ENCODE results near the gene CMTM4.
"Not testable (repeated sequence)": the region's sequence is repeated elsewhere in the genome, so short reads cannot be mapped to it uniquely, and the experiment has no call there.

Gene CMTM4

GRCh38 chr16:66616592-66616991 is 80.0 kb downstream of the CMTM4 start:
- TF ChIP-seq TSHZ2 (CRISPR knock-in tag; IDR thresholded peaks at IDR 0.05) (no peak), SNAI2 (CRISPR knock-in tag; IDR thresholded peaks at IDR 0.05) (no peak), TOX (CRISPR knock-in tag; IDR thresholded peaks at IDR 0.05; ENCODE audit: borderline replicate concordance) (no peak), POU6F1 (CRISPR knock-in tag; IDR thresholded peaks at IDR 0.05; ENCODE audit: borderline replicate concordance, low read depth) (no peak), TCF4 (CRISPR knock-in tag; IDR thresholded peaks at IDR 0.05; ENCODE audit: borderline replicate concordance) (no peak), ESRRG (CRISPR knock-in tag; IDR thresholded peaks at IDR 0.05) (no peak), GLIS3 (CRISPR knock-in tag; IDR thresholded peaks at IDR 0.05) (no peak), CREB5 (CRISPR knock-in tag; IDR thresholded peaks at IDR 0.05; ENCODE audit: low read depth) (no peak), ZNF565 (CRISPR knock-in tag; conservative IDR thresholded peaks at IDR 0.05; ENCODE audit: low read depth) (no peak), ISL1 (CRISPR knock-in tag; IDR thresholded peaks at IDR 0.05) (no peak)
- ATAC-seq = no peak

GRCh38 chr16:66616169-66616568 is 80.4 kb downstream of the CMTM4 start:
- TF ChIP-seq OSR1 (CRISPR knock-in tag; IDR thresholded peaks at IDR 0.05) = no peak
- ATAC-seq = no peak

- ATAC-seq = no peak
- no peak for TF ChIP-seq CSDC2 (CRISPR knock-in tag; IDR thresholded peaks at IDR 0.05)
- TF ChIP-seq PPARA (CRISPR knock-in tag; IDR thresholded peaks at IDR 0.05; ENCODE audit: borderline replicate concordance) = no peak
- TF ChIP-seq POU6F1 (CRISPR knock-in tag; IDR thresholded peaks at IDR 0.05; ENCODE audit: borderline replicate concordance, low read depth) = no peak
- TF ChIP-seq ZNF565 (CRISPR knock-in tag; conservative IDR thresholded peaks at IDR 0.05; ENCODE audit: low read depth) = no peak
- no peak for TF ChIP-seq ZNF8 (CRISPR knock-in tag; IDR thresholded peaks at IDR 0.05)
- TF ChIP-seq ZFP30 (CRISPR knock-in tag; IDR thresholded peaks at IDR 0.05) = no peak
- no peak for TF ChIP-seq ISL1 (CRISPR knock-in tag; IDR thresholded peaks at IDR 0.05)
- TF ChIP-seq TCF4 (CRISPR knock-in tag; IDR thresholded peaks at IDR 0.05; ENCODE audit: borderline replicate concordance) = no peak
- no peak for TF ChIP-seq RARB (CRISPR knock-in tag; IDR thresholded peaks at IDR 0.05)
- TF ChIP-seq CSRNP3 (CRISPR knock-in tag; IDR thresholded peaks at IDR 0.05) = no peak
Observed at GRCh38 chr16:66614161-66614802, 82.3 kb downstream of the CMTM4 start.

- TF ChIP-seq POU6F1 (CRISPR knock-in tag; IDR thresholded peaks at IDR 0.05; ENCODE audit: borderline replicate concordance, low read depth) (no peak), TOX (CRISPR knock-in tag; IDR thresholded peaks at IDR 0.05; ENCODE audit: borderline replicate concordance) (no peak), PPARA (CRISPR knock-in tag; IDR thresholded peaks at IDR 0.05; ENCODE audit: borderline replicate concordance) (no peak), SNAI2 (CRISPR knock-in tag; IDR thresholded peaks at IDR 0.05) (no peak), ZNF565 (CRISPR knock-in tag; conservative IDR thresholded peaks at IDR 0.05; ENCODE audit: low read depth) (no peak), PATZ1 (CRISPR knock-in tag; IDR thresholded peaks at IDR 0.05; ENCODE audit: borderline replicate concordance) (no peak), OSR1 (CRISPR knock-in tag; IDR thresholded peaks at IDR 0.05) (no peak), CSDC2 (CRISPR knock-in tag; IDR thresholded peaks at IDR 0.05) (no peak), ZC3H10 (CRISPR knock-in tag; IDR thresholded peaks at IDR 0.05) (no peak), ZNF70 (CRISPR knock-in tag; IDR thresholded peaks at IDR 0.05) (no peak), RARB (CRISPR knock-in tag; IDR thresholded peaks at IDR 0.05) (no peak)
- ATAC-seq = no peak
Observed at GRCh38 chr16:66612422-66612821, 84.1 kb downstream of the CMTM4 start.

- not testable (repeated sequence) for ATAC-seq
Observed at GRCh38 chr16:66611911-66612310, 84.6 kb downstream of the CMTM4 start.
